ENCODE measurements around the gene MOV10L1.

Gene MOV10L1

GRCh38 chr22:50118129-50118528, 28.3 kb downstream of the MOV10L1 start:
- Histone ChIP-seq H3K79me2 (ENCODE audit: control insufficient read depth, insufficient read depth, low read length) (no peaks in the 10 kb centered on the region), H4K8ac (ENCODE audit: low read depth, low read length) (no peak overlapping the region), H3K27me3 (ENCODE audit: insufficient read depth, low read length, poor library complexity) (no peaks in the 10 kb centered on the region), H4K5ac (ENCODE audit: low read length) (no peak overlapping the region), H3K18ac (ENCODE audit: low read length) (no peak overlapping the region), H3K79me1 (ENCODE audit: low read length) (no peaks in the 10 kb centered on the region), H3K27ac (ENCODE audit: low read depth, low read length) (no peak overlapping the region), H3K4me2 (ENCODE audit: low read length) (no peak overlapping the region), H2BK5ac (ENCODE audit: low read length) (no peak overlapping the region), H3K23ac (ENCODE audit: low read length) (no peak overlapping the region), H2BK15ac (replicated peaks; ENCODE audit: low read depth) (no peak overlapping the region), H3K9ac (ENCODE audit: low read length) (no peak overlapping the region), H2BK120ac (ENCODE audit: low read depth, low read length) (no peak overlapping the region), H3K4me1 (ENCODE audit: control insufficient read depth, low read depth, low read length) (no peaks in the 10 kb centered on the region), H3K56ac (ENCODE audit: low read length) (no peak overlapping the region), H2AK5ac (ENCODE audit: low read length) (no peak overlapping the region), H3K4me3 (ENCODE audit: low read length) (no peak overlapping the region), H3K4ac (ENCODE audit: low read depth, low read length) (no peak overlapping the region), H3K36me3 (ENCODE audit: control insufficient read depth, insufficient read depth, low read length) (no peaks in the 10 kb centered on the region)
- DNase-seq = no peak
- no CpG with 5 or more reads among the region's 3 CpGs for WGBS (ENCODE audit: extremely low coverage, insufficient coverage, low lambda C conversion rate)

GRCh38 chr22:50118557-50119168, 28.9 kb downstream of the MOV10L1 start:
- Histone ChIP-seq H3K4ac (ENCODE audit: low read depth, low read length) (no peak overlapping the region), H3K79me1 (ENCODE audit: low read length) (no peaks in the 10 kb centered on the region), H3K27ac (ENCODE audit: low read depth, low read length) (no peak overlapping the region), H3K4me1 (ENCODE audit: control insufficient read depth, low read depth, low read length) (no peaks in the 10 kb centered on the region), H3K27me3 (ENCODE audit: insufficient read depth, low read length, poor library complexity) (no peaks in the 10 kb centered on the region), H3K4me2 (ENCODE audit: low read length) (no peak overlapping the region), H3K79me2 (ENCODE audit: control insufficient read depth, insufficient read depth, low read length) (no peaks in the 10 kb centered on the region), H3K36me3 (ENCODE audit: control insufficient read depth, insufficient read depth, low read length) (no peaks in the 10 kb centered on the region), H2BK120ac (ENCODE audit: low read depth, low read length) (no peak overlapping the region), H2AK5ac (ENCODE audit: low read length) (no peak overlapping the region), H2BK5ac (ENCODE audit: low read length) (no peak overlapping the region), H3K9ac (ENCODE audit: low read length) (no peak overlapping the region), H3K4me3 (ENCODE audit: low read length) (no peak overlapping the region), H3K23ac (ENCODE audit: low read length) (no peak overlapping the region), H4K8ac (ENCODE audit: low read depth, low read length) (no peak overlapping the region), H2BK15ac (replicated peaks; ENCODE audit: low read depth) (no peak overlapping the region), H3K56ac (ENCODE audit: low read length) (no peak overlapping the region), H4K5ac (ENCODE audit: low read length) (no peak overlapping the region), H3K18ac (ENCODE audit: low read length) (no peak overlapping the region)
- no CpG with 5 or more reads among the region's 10 CpGs for WGBS (ENCODE audit: extremely low coverage, insufficient coverage, low lambda C conversion rate)
- peak; percentile 38 for DNase-seq

GRCh38 chr22:50119169-50119767, 29.5 kb downstream of the MOV10L1 start:
- no peak overlapping the region for H4K8ac ChIP-seq (ENCODE audit: low read depth, low read length)
- H3K56ac ChIP-seq (ENCODE audit: low read length) = no peak overlapping the region
- no peak overlapping the region for H3K9ac ChIP-seq (ENCODE audit: low read length)
- no peaks in the 10 kb centered on the region for H3K79me2 ChIP-seq (ENCODE audit: control insufficient read depth, insufficient read depth, low read length)
- H2AK5ac ChIP-seq (ENCODE audit: low read length) = no peak overlapping the region
- no peak overlapping the region for H3K18ac ChIP-seq (ENCODE audit: low read length)
- DNase-seq = no peak
- no CpG with 5 or more reads among the region's 14 CpGs for WGBS (ENCODE audit: extremely low coverage, insufficient coverage, low lambda C conversion rate)
- no peaks in the 10 kb centered on the region for H3K27me3 ChIP-seq (ENCODE audit: insufficient read depth, low read length, poor library complexity)
- no peak overlapping the region for H3K27ac ChIP-seq (ENCODE audit: low read depth, low read length)
- H3K36me3 ChIP-seq (ENCODE audit: control insufficient read depth, insufficient read depth, low read length) = no peaks in the 10 kb centered on the region
- no peaks in the 10 kb centered on the region for H3K79me1 ChIP-seq (ENCODE audit: low read length)
- H3K4ac ChIP-seq (ENCODE audit: low read depth, low read length) = no peak overlapping the region
- H3K23ac ChIP-seq (ENCODE audit: low read length) = no peak overlapping the region
- H2BK5ac ChIP-seq (ENCODE audit: low read length) = no peak overlapping the region
- no peak overlapping the region for H3K4me3 ChIP-seq (ENCODE audit: low read length)
- H2BK15ac ChIP-seq (replicated peaks; ENCODE audit: low read depth) = no peak overlapping the region
- no peak overlapping the region for H3K4me2 ChIP-seq (ENCODE audit: low read length)
- no peak overlapping the region for H4K5ac ChIP-seq (ENCODE audit: low read length)
- no peaks in the 10 kb centered on the region for H3K4me1 ChIP-seq (ENCODE audit: control insufficient read depth, low read depth, low read length)
- no peak overlapping the region for H2BK120ac ChIP-seq (ENCODE audit: low read depth, low read length)

GRCh38 chr22:50119768-50120251, 30.0 kb downstream of the MOV10L1 start:
- no CpG with 5 or more reads among the region's 6 CpGs for WGBS (ENCODE audit: extremely low coverage, insufficient coverage, low lambda C conversion rate)
- H3K9ac ChIP-seq (ENCODE audit: low read length) = no peak overlapping the region
- H4K8ac ChIP-seq (ENCODE audit: low read depth, low read length) = no peak overlapping the region
- H3K4me3 ChIP-seq (ENCODE audit: low read length) = no peak overlapping the region
- no peak overlapping the region for H3K56ac ChIP-seq (ENCODE audit: low read length)
- no peaks in the 10 kb centered on the region for H3K4me1 ChIP-seq (ENCODE audit: control insufficient read depth, low read depth, low read length)
- no peak overlapping the region for H4K5ac ChIP-seq (ENCODE audit: low read length)
- no peaks in the 10 kb centered on the region for H3K79me2 ChIP-seq (ENCODE audit: control insufficient read depth, insufficient read depth, low read length)
- no peak overlapping the region for H3K23ac ChIP-seq (ENCODE audit: low read length)
- H3K4ac ChIP-seq (ENCODE audit: low read depth, low read length) = no peak overlapping the region
- no peak overlapping the region for H3K27ac ChIP-seq (ENCODE audit: low read depth, low read length)
- no peaks in the 10 kb centered on the region for H3K36me3 ChIP-seq (ENCODE audit: control insufficient read depth, insufficient read depth, low read length)
- H3K4me2 ChIP-seq (ENCODE audit: low read length) = no peak overlapping the region
- H2BK5ac ChIP-seq (ENCODE audit: low read length) = no peak overlapping the region
- H3K27me3 ChIP-seq (ENCODE audit: insufficient read depth, low read length, poor library complexity) = no peaks in the 10 kb centered on the region
- H2AK5ac ChIP-seq (ENCODE audit: low read length) = no peak overlapping the region
- DNase-seq = no peak
- H2BK15ac ChIP-seq (replicated peaks; ENCODE audit: low read depth) = no peak overlapping the region
- H3K79me1 ChIP-seq (ENCODE audit: low read length) = no peaks in the 10 kb centered on the region
- H3K18ac ChIP-seq (ENCODE audit: low read length) = no peak overlapping the region
- no peak overlapping the region for H2BK120ac ChIP-seq (ENCODE audit: low read depth, low read length)

GRCh38 chr22:50121202-50121740, 31.5 kb downstream of the MOV10L1 start:
- WGBS (ENCODE audit: extremely low coverage, insufficient coverage, low lambda C conversion rate) = no CpG with 5 or more reads among the region's 11 CpGs
- no peak for DNase-seq

More at GRCh38 chr22:50121202-50121740, 31.5 kb downstream of the MOV10L1 start:
- Histone ChIP-seq H3K23ac (ENCODE audit: low read length) (no peak overlapping the region), H2BK15ac (replicated peaks; ENCODE audit: low read depth) (no peak overlapping the region), H2BK120ac (ENCODE audit: low read depth, low read length) (no peak overlapping the region), H3K36me3 (ENCODE audit: control insufficient read depth, insufficient read depth, low read length) (no peaks in the 10 kb centered on the region), H3K56ac (ENCODE audit: low read length) (no peak overlapping the region), H2BK5ac (ENCODE audit: low read length) (no peak overlapping the region), H3K79me2 (ENCODE audit: control insufficient read depth, insufficient read depth, low read length) (no peaks in the 10 kb centered on the region), H3K4ac (ENCODE audit: low read depth, low read length) (no peak overlapping the region), H3K4me3 (ENCODE audit: low read length) (no peak overlapping the region), H4K5ac (ENCODE audit: low read length) (no peak overlapping the region), H3K79me1 (ENCODE audit: low read length) (no peaks in the 10 kb centered on the region), H3K9ac (ENCODE audit: low read length) (no peak overlapping the region), H2AK5ac (ENCODE audit: low read length) (no peak overlapping the region), H4K8ac (ENCODE audit: low read depth, low read length) (no peak overlapping the region), H3K4me2 (ENCODE audit: low read length) (no peak overlapping the region), H3K18ac (ENCODE audit: low read length) (no peak overlapping the region), H3K4me1 (ENCODE audit: control insufficient read depth, low read depth, low read length) (no peaks in the 10 kb centered on the region), H3K27ac (ENCODE audit: low read depth, low read length) (no peak overlapping the region), H3K27me3 (ENCODE audit: insufficient read depth, low read length, poor library complexity) (no peaks in the 10 kb centered on the region)

Measured in mesendoderm (in vitro differentiated cells).